ENCODE data around the gene CACNA1G.

CACNA1G gene

GRCh38 chr17:50660042-50660886, 99.7 kb downstream of the CACNA1G start:
- no peak for DNase-seq

DNA sequence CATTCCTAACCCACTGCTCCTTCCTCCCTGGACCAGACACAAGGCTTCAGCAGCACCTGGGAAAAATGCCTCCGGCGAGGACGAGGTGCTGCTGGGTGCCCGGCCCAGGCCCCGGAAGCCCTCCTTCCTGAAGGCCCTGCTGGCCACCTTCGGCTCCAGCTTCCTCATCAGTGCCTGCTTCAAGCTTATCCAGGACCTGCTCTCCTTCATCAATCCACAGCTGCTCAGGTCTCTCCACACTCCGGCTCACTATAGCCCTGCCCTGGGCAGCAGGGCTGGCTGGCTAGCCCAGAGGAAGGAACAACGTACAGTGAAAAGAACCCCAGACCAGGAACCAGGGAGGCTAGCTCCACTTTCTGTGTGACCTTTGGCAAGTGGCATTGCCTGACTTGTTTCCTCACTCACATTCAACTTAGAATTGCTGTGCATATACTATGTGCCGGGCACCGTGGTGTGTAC, 100.4 kb downstream of the CACNA1G start:
- no peak for DNase-seq

GRCh38 chr17:50661348-50661747, 100.8 kb downstream of the CACNA1G start:
- DNase-seq, result no peak

DNA sequence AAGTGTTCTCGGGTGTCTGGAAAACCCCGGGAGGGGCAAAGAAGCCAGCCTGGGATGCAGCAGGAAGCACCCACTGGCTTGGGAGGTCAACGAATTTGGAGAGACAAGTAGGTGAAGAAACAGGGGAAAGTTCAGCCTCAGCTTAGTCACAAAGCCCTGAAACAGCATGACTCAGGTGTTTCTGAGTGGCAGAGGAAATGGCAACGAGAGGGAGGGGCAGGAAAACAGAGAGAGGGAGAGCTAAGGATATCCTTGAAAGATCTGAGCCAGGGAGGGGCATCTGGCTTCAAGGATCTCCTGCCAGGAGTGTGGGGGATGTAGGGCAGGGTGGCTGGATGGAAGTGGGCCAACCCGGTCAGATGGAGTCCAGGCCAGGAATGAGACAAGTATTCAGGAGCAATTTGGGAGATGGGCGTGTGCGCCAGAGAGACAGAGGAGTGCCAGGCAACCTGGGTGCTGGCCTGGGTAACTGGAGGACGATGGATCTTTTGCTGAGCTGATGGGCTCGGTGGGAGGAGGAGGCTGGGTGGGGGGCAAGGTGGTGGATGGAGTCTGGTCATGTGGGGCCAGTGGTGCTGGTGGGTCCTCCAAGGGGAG, 101.4 kb downstream of the CACNA1G start:
- DNase-seq, result no peak

GRCh38 chr17:50662632-50663225, 102.2 kb downstream of the CACNA1G start:
- no peak for DNase-seq

GRCh38 chr17:50663812-50664374, 103.4 kb downstream of the CACNA1G start:
- DNase-seq, result no peak

- DNase-seq, result no peak
Observed at GRCh38 chr17:50664788-50665458, 104.4 kb downstream of the CACNA1G start.

GRCh38 chr17:50665838-50666237, 105.3 kb downstream of the CACNA1G start:
- no peak for DNase-seq

GRCh38 chr17:50666316-50666715, 105.8 kb downstream of the CACNA1G start:
- no peak for DNase-seq

DNA sequence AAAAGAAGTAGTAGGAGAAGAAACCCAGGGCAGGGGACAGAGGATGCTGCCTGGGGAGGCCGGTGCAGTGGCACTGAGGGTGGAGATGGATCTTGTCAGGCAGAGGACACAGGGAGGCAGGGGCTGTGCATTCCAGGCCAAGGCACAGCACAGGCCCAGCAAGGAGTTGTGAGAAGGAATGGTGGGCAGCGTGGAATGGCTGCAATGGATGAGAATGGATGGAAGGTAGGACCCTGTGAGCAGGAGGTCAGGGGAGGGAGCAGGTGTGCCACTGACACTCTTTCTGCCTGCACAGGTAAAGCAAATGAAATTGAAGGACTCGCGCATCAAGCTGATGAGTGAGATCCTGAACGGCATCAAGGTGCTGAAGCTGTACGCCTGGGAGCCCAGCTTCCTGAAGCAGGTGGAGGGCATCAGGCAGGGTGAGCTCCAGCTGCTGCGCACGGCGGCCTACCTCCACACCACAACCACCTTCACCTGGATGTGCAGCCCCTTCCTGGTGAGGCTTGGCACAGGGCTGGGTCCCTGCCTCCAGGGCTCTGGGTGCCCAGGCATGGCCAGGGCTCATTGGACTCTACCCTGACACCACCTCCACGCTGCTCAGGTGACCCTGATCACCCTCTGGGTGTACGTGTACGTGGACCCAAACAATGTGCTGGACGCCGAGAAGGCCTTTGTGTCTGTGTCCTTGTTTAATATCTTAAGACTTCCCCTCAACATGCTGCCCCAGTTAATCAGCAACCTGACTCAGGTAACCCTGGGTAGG, 106.9 kb downstream of the CACNA1G start:
- DNase-seq, result no peak

GRCh38 chr17:50668025-50668837, 107.7 kb downstream of the CACNA1G start:
- no peak for DNase-seq

- DNase-seq, result no peak
Observed at GRCh38 chr17:50668838-50669581, 108.5 kb downstream of the CACNA1G start.

- DNase-seq, result no peak
Observed at GRCh38 chr17:50672071-50672470, 111.6 kb downstream of the CACNA1G start.

DNA sequence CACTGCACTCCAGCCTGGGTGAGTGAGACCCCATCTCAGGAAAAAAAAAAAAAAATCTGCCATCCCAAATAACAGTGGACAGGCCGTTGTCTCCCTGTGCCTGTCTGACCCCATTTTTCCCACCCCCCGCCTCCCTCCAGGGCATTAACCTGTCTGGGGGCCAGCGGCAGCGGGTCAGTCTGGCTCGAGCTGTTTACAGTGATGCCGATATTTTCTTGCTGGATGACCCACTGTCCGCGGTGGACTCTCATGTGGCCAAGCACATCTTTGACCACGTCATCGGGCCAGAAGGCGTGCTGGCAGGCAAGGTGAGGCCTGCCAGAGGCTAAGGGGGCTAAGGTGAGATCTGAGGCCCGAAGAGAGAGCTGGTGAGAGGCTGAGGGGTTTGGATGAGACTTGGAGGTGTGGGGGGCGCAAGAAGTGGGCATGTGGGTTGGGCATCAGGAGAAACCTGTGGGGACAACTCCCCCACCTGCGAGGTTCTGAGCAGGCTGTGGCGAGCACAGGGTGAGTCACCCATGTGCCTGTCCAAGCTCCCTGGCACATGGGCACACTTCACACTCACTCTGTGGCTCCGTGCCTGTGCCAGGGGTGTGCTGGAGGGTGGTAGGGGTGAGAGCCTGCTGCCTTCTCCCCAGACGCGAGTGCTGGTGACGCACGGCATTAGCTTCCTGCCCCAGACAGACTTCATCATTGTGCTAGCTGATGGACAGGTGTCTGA, 112.5 kb downstream of the CACNA1G start:
- DNase-seq, result no peak

GRCh38 chr17:50675190-50675589, 114.7 kb downstream of the CACNA1G start:
- no peak for DNase-seq

DNA sequence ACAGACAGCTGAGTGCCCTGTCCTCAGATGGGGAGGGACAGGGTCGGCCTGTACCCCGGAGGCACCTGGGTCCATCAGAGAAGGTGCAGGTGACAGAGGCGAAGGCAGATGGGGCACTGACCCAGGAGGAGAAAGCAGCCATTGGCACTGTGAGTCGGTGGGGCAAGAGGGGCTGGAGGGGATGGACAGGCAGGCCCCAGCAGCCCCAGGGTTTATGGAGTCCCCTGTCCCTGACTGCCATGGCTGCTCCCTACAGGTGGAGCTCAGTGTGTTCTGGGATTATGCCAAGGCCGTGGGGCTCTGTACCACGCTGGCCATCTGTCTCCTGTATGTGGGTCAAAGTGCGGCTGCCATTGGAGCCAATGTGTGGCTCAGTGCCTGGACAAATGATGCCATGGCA, 115.1 kb downstream of the CACNA1G start:
- DNase-seq, result no peak

DNA sequence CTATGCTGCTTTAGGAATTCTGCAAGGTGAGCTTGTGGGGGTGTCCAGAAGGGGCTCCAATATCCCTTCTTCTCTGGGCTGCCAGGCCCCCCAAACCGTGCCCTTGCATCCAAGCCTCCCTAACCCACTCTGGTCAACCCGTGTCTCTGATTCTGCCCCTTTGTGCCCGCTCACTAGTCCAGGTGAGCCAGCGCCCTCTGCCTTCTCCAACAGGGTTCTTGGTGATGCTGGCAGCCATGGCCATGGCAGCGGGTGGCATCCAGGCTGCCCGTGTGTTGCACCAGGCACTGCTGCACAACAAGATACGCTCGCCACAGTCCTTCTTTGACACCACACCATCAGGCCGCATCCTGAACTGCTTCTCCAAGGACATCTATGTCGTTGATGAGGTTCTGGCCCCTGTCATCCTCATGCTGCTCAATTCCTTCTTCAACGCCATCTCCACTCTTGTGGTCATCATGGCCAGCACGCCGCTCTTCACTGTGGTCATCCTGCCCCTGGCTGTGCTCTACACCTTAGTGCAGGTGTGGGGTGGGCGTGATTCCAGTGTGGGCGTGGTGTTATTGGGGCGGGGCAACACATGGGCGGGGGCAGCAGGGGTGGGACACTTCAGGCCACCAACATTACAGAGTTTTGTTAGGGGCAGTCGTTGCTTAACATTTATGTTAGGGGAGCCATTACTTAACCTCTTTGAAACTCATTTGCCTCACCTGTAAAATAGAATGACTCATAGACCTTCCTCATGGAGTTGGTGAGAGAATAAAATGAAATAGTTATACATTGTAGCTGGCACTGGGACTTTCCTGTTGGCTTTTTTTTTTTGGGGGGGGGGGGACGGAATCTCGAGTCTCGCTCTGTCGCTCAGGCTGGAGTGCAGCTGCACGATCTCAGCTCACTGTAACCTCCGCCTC, 115.8 kb downstream of the CACNA1G start:
- DNase-seq, result no peak

All from NCI-H1930 (cell line).